ENCODE results near the gene SUPT3H. TPM values are rescaled to one million over a fixed set of nuclear protein-coding genes. Genes with fewer than 3 reads are reported as not detected.

SUPT3H gene
- total and polyA plus RNA-seq, 2 donors = 9.4 to 12.5 TPM

- Histone ChIP-seq H3K4me3 (ENCODE audit: low read depth, low read length) (no peak overlapping the region), H3K27ac (ENCODE audit: low read depth) (no peak overlapping the region), H3K4me1 (ENCODE audit: insufficient read depth) (no peaks in the 10 kb centered on the region), H3K36me3 (ENCODE audit: insufficient read depth) (no peaks in the 10 kb centered on the region)
- DNase-seq (ENCODE audit: extremely low spot score) = no peak
- 98% methylated on average over 7 of the region's 7 CpGs for WGBS
These were observed 597.6 kb downstream of the SUPT3H start for GRCh38 chr6:44780161-44780560.

GRCh38 chr6:44779130-44779826 lies 598.5 kb downstream of the SUPT3H start:
- no peak for DNase-seq (ENCODE audit: extremely low spot score)
- Histone ChIP-seq H3K27ac (ENCODE audit: low read depth) (no peak overlapping the region), H3K4me1 (ENCODE audit: insufficient read depth) (no peaks in the 10 kb centered on the region), H3K4me3 (ENCODE audit: low read depth, low read length) (no peak overlapping the region), H3K36me3 (ENCODE audit: insufficient read depth) (no peaks in the 10 kb centered on the region)
- 79% methylated on average over 8 of the region's 8 CpGs for WGBS

Small RNA genes within 50 kb of the gene (small RNA-seq; reads per million reads assigned to genes)
- not detected for gene MIR586

Other genes with a start within 250 kb of the SUPT3H start
- gene RUNX2, start 49.6 kb downstream of the SUPT3H start, total RNA-seq = 2.4 TPM
- gene RUNX2, start 49.6 kb downstream of the SUPT3H start, polyA plus RNA-seq = 2.6 TPM